ENCODE measurements around the gene DENND5A. TPM values are rescaled to one million over a fixed set of nuclear protein-coding genes. Genes with fewer than 3 reads are reported as not detected.

The DENND5A gene
- total and polyA plus RNA-seq, 2 of the 8 experiments (the other 6 are each of a cell fraction or from before 2014, with no cell fraction given): 65.7 to 139 TPM

GRCh38 chr11:9120664-9121468 lies 144.3 kb downstream of the DENND5A start (continued):
- TF ChIP-seq, protein P1, sequence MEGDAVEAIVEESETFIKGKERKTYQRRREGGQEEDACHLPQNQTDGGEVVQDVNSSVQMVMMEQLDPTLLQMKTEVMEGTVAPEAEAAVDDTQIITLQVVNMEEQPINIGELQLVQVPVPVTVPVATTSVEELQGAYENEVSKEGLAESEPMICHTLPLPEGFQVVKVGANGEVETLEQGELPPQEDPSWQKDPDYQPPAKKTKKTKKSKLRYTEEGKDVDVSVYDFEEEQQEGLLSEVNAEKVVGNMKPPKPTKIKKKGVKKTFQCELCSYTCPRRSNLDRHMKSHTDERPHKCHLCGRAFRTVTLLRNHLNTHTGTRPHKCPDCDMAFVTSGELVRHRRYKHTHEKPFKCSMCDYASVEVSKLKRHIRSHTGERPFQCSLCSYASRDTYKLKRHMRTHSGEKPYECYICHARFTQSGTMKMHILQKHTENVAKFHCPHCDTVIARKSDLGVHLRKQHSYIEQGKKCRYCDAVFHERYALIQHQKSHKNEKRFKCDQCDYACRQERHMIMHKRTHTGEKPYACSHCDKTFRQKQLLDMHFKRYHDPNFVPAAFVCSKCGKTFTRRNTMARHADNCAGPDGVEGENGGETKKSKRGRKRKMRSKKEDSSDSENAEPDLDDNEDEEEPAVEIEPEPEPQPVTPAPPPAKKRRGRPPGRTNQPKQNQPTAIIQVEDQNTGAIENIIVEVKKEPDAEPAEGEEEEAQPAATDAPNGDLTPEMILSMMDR (IDR thresholded peaks at IDR 0.05; ENCODE audit: control extremely low read depth in 1 of 3, insufficient read depth in 1 of 3, low read depth in 1 of 3, low read length in 3 of 3): peak; percentile 84 to 99 (median 84)
- TF ChIP-seq USF2 (IDR thresholded peaks at IDR 0.05; ENCODE audit: low read length): no peak
- peak; percentile 48 to 68 for TF ChIP-seq RAD21 (IDR thresholded peaks at IDR 0.05 in 1 of 2, conservative IDR thresholded peaks at IDR 0.05 in 1 of 2; ENCODE audit: low read depth in 2 of 2, low read length in 2 of 2)
- no peak for TF ChIP-seq SUZ12 (IDR thresholded peaks at IDR 0.05; ENCODE audit: low read length)
- TF ChIP-seq EZH2 (IDR thresholded peaks at IDR 0.05; ENCODE audit: low read depth, low read length, severe bottlenecking): no peak

Measured in H1 (cell line).